OCI-LY7 (cell line): ENCODE results near the gene ALPG. TPM values are rescaled to one million over a fixed set of nuclear protein-coding genes. Genes with fewer than 3 reads are reported as not detected.
"Not testable (repeated sequence)": the region's sequence is repeated elsewhere in the genome, so short reads cannot be mapped to it uniquely, and the experiment has no call there.

Source experiments
- BruUV-seq: library from RNA; stranded (reverse); fragments of 400-500 nt; replicated peaks from 2 replicates; lab custom pipeline; 2021; lab: Mats Ljungman, UMichigan
- CTCF ChIA-PET: fragments of 300-600 bp; sonication (Branson Sonifier 250); formaldehyde crosslinking; loops from one replicate; lab custom pipeline; 2022; ENCODE audit warnings: antibody characterized with exemption; ENCODE audit not compliant: unreplicated experiment; lab: Charles Lee
- POLR2A ChIA-PET: fragments of 300-600 bp; sonication (Branson Sonifier 250); formaldehyde crosslinking; loops from one replicate; lab custom pipeline; 2022; ENCODE audit warnings: antibody characterized with exemption; lab: Charles Lee
- DNase-seq: peaks from one replicate; pipeline ENCODE4 v3.0.0-alpha.2; 2015; ENCODE audit warnings: low spot score
- H2AFZ ChIP-seq: fragments of 200-600 bp; sonication (generic), shearing (Covaris generic); 2 replicates; pipeline ENCODE4 v1.6.1; 2014; ENCODE audit warnings: mild to moderate bottlenecking, antibody characterized with exemption, low read length, moderate library complexity
- H3K27ac ChIP-seq: fragments of 200-600 bp; sonication (generic); 2 replicates; pipeline ENCODE4 v1.5.1; 2014; ENCODE audit warnings: mixed run types, low read depth, mild to moderate bottlenecking, moderate library complexity, low read length, inconsistent platforms; ENCODE audit not compliant: poor library complexity, severe bottlenecking
- H3K36me3 ChIP-seq: fragments of 200-600 bp; sonication (generic); 2 replicates; pipeline ENCODE4 v1.6.1; 2014; ENCODE audit warnings: mild to moderate bottlenecking, antibody characterized with exemption, low read length, moderate library complexity, mixed read lengths; ENCODE audit not compliant: insufficient read depth
- H3K4me1 ChIP-seq: fragments of 200-600 bp; sonication (generic); 2 replicates; pipeline ENCODE4 v1.5.1; 2014; ENCODE audit warnings: mild to moderate bottlenecking, low read length; ENCODE audit not compliant: insufficient read depth, poor library complexity, severe bottlenecking
- H3K4me2 ChIP-seq: fragments of 200-600 bp; sonication (generic); 2 replicates; pipeline ENCODE4 v1.6.1; 2014; ENCODE audit warnings: mild to moderate bottlenecking, low read length
- H3K4me3 ChIP-seq: fragments of 200-600 bp; sonication (generic); 2 replicates; pipeline ENCODE4 v1.5.1; 2014; ENCODE audit warnings: mild to moderate bottlenecking, low read depth, low read length; ENCODE audit not compliant: poor library complexity, severe bottlenecking
- H3K79me2 ChIP-seq: fragments of 200-600 bp; sonication (generic); 2 replicates; pipeline ENCODE4 v1.6.1; 2016; ENCODE audit warnings: low read depth, mild to moderate bottlenecking, low read length, moderate library complexity, mixed read lengths; ENCODE audit not compliant: insufficient read depth
- H3K9me2 ChIP-seq: fragments of 200-600 bp; sonication (generic); 2 replicates; pipeline ENCODE4 v1.6.1; 2016; ENCODE audit warnings: mild to moderate bottlenecking, low read length, mixed read lengths; ENCODE audit not compliant: insufficient read depth
- H3K9me3 ChIP-seq: fragments of 200-600 bp; sonication (generic); 2 replicates; pipeline ENCODE4 v1.6.1; 2014; ENCODE audit warnings: mild to moderate bottlenecking, mixed run types, low read length, mixed read lengths
- H4K20me1 ChIP-seq: fragments of 200-600 bp; sonication (generic); 2 replicates; pipeline ENCODE4 v1.6.1; 2014; ENCODE audit warnings: mild to moderate bottlenecking, antibody characterized with exemption, low read length, moderate library complexity, mixed read lengths; ENCODE audit not compliant: insufficient read depth
- EZH2phosphoT487 ChIP-seq: fragments of 200-600 bp; sonication (generic); IDR thresholded peaks from 2 replicates; pipeline ENCODE4 v1.6.1; 2018; ENCODE audit warnings: low read depth, borderline replicate concordance, mild to moderate bottlenecking, mixed run types, antibody characterized with exemption, low read length, moderate library complexity, mixed read lengths
- intact Hi-C: fragments of 100-400 bp; cut with micrococcal nuclease; formaldehyde crosslinking; loops from one replicate; pipeline ENCODE4 v1.10.0; 2022; ENCODE audit not compliant: unreplicated experiment
- total RNA-seq, 2 experiments: library from RNA; depleted of rRNA in 1 of 2; stranded (reverse); fragments of >200 nt in 1 of 2; shearing (Covaris generic) in 1 of 2; gene quantifications; 2 replicates each; pipeline ENCODE4 v1.2.3, GENCODE V29; 2014 to 2022
- TF ChIP-seq, protein P1 (sequence below): fragments of 200-600 bp; sonication (generic); conservative IDR thresholded peaks from 2 replicates; pipeline ENCODE4 v1.5.1; 2014; ENCODE audit warnings: mild to moderate bottlenecking, antibody characterized with exemption, low read length, moderate library complexity, mixed read lengths

Gene ALPG
- total RNA-seq, 2 experiments from 2014 or later: not detected

- H3K36me3 ChIP-seq, DNase-seq, CTCF ChIA-PET, H3K4me3 ChIP-seq, H3K9me3 ChIP-seq, H4K20me1 ChIP-seq, H3K79me2 ChIP-seq, intact Hi-C loops, BruUV-seq, H2AFZ ChIP-seq, H3K27ac ChIP-seq, H3K4me1 ChIP-seq, POLR2A ChIA-PET, H3K9me2 ChIP-seq, H3K4me2 ChIP-seq: not testable (repeated sequence)
Measured at GRCh38 chr2:232379610-232380590, 26.7 kb upstream of the ALPG start.

GRCh38 chr2:232381204-232382031 is 25.2 kb upstream of the ALPG start:
- H3K9me3 ChIP-seq, H3K4me1 ChIP-seq, DNase-seq, H3K4me2 ChIP-seq, POLR2A ChIA-PET, H2AFZ ChIP-seq, H3K36me3 ChIP-seq, H3K9me2 ChIP-seq, CTCF ChIA-PET, H3K79me2 ChIP-seq, intact Hi-C loops, H3K4me3 ChIP-seq, H3K27ac ChIP-seq, H4K20me1 ChIP-seq, BruUV-seq: not testable (repeated sequence)
- TF ChIP-seq, protein P1, sequence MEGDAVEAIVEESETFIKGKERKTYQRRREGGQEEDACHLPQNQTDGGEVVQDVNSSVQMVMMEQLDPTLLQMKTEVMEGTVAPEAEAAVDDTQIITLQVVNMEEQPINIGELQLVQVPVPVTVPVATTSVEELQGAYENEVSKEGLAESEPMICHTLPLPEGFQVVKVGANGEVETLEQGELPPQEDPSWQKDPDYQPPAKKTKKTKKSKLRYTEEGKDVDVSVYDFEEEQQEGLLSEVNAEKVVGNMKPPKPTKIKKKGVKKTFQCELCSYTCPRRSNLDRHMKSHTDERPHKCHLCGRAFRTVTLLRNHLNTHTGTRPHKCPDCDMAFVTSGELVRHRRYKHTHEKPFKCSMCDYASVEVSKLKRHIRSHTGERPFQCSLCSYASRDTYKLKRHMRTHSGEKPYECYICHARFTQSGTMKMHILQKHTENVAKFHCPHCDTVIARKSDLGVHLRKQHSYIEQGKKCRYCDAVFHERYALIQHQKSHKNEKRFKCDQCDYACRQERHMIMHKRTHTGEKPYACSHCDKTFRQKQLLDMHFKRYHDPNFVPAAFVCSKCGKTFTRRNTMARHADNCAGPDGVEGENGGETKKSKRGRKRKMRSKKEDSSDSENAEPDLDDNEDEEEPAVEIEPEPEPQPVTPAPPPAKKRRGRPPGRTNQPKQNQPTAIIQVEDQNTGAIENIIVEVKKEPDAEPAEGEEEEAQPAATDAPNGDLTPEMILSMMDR: 0 out of 2 replicates have a peak, but pooled peaks have one; percentile 36

DNA sequence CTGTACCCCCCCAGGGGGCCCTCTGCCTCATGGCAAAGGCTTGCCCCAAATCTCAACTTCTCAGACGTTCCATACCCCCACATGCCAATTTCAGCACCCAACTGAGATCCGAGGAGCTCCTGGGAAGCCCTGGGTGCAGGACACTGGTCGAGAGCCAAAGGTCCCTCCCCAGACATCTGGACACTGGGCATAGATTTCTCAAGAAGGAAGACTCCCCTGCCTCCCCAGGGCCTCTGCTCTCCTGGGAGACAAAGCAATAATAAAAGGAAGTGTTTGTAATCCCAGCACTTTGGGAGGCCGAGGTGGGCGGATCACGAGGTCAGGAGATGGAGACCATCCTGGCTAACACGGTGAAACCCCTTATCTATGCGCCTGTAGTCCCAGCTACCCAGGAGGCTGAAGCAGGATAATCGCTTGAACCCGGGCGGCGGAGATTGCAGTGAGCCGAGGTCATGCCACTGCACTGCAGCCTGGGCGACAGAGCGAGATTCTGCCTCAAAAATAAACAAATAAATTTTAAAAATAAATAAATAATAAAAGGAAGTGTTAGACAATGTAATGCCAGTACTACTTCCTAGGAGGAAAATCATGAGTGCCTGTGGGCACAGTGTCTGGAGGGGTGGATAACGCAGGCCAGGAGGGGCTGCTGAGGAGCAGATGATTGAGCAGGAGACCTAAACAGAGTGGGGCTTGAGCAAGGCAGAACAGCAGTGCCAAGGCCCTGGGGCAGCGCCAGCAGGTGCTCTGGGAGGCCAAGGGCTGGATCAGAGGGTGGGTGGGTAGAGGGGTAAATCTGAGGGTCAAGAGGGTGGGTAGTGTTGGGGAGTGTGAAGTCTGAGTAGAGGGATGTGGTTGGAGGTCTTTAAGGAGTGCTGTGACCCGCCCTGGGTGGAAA is 24.1 kb upstream of the ALPG start:
- Histone ChIP-seq H3K4me3 (no peak overlapping the region), H3K27ac (no peak overlapping the region), H3K79me2 (no peaks in the 10 kb centered on the region), H3K4me1 (no peaks in the 10 kb centered on the region), H3K36me3 (no peaks in the 10 kb centered on the region), H3K4me2 (no peak overlapping the region), H3K9me2 (no peaks in the 10 kb centered on the region), H2AFZ (no peak overlapping the region), H4K20me1 (no peaks in the 10 kb centered on the region), H3K9me3 (no peaks in the 10 kb centered on the region)
- ChIA-PET CTCF (no interaction called here), POLR2A (no interaction called here)
- DNase-seq: no peak
- no peak for TF ChIP-seq EZH2phosphoT487
- TF ChIP-seq, protein P1: no peak
- intact Hi-C loops: no loop called here
- no TSS peak for BruUV-seq
